GM21737 (cell line): Measurements from ENCODE around the gene TMOD2.
"Not testable (repeated sequence)": the region's sequence is repeated elsewhere in the genome, so short reads cannot be mapped to it uniquely, and the experiment has no call there.

Experiments
- ATAC-seq: cut with Tn5 transposase; IDR thresholded peaks from one replicate; pipeline ENCODE4 v1.9.1; 2021; ENCODE audit warnings: mild to moderate bottlenecking, moderate library complexity; ENCODE audit not compliant: unreplicated experiment

Gene TMOD2

GRCh38 chr15:51770902-51771301, 19.5 kb downstream of the TMOD2 start:
- ATAC-seq, result no peak

GRCh38 chr15:51771773-51772172, 20.4 kb downstream of the TMOD2 start:
- no peak for ATAC-seq

DNA sequence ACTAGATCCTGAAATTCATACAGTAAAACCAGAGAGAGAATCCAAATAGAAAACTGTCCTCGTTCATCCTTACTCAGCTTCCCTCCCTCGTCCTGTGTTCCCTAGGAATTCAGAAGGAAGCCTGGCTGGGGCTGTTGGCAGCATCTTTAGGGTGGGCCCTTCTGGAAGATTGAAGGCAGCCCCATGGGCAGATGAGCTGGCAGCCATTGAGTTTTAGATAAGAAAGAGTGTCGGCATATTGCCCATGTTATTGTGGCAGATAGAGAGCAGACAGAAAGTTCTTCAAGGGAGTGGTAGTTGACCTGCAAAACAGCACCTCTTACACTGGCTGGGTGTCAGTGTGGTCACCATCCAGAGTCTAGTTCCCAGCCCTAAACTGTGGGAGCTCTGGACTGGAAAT, 23.5 kb downstream of the TMOD2 start:
- ATAC-seq, result no peak

- ATAC-seq, result no peak
Observed at GRCh38 chr15:51775967-51776816, 24.8 kb downstream of the TMOD2 start.

- ATAC-seq, result peak; percentile 57
Observed at GRCh38 chr15:51776952-51777569, 25.7 kb downstream of the TMOD2 start.

- no peak for ATAC-seq
Observed at GRCh38 chr15:51780636-51781035, 29.2 kb downstream of the TMOD2 start.

- ATAC-seq, result no peak
Observed at GRCh38 chr15:51781506-51781905, 30.1 kb downstream of the TMOD2 start.

GRCh38 chr15:51782357-51782896, 31.0 kb downstream of the TMOD2 start:
- no peak for ATAC-seq

DNA sequence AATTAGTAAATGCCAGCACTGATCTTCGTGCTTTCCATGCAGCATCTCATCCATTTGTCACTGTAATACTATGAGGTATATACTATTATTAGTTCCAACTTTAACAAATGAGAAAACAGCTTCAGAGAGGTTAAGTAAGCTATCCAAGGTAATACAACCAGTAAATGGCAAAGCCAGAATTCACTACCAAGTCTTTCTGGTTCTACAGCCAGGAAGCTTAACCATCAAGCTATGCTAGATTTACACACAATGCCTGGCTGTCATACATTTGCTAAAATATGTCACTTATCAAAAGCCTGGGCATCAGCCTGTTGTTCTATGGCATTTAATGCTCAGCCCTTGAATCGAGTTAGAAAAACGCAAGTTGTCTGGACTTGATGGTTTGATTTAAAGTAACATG, 32.6 kb downstream of the TMOD2 start:
- no peak for ATAC-seq

- not testable (repeated sequence) for ATAC-seq
Observed at GRCh38 chr15:51787130-51787529, 35.7 kb downstream of the TMOD2 start.

DNA sequence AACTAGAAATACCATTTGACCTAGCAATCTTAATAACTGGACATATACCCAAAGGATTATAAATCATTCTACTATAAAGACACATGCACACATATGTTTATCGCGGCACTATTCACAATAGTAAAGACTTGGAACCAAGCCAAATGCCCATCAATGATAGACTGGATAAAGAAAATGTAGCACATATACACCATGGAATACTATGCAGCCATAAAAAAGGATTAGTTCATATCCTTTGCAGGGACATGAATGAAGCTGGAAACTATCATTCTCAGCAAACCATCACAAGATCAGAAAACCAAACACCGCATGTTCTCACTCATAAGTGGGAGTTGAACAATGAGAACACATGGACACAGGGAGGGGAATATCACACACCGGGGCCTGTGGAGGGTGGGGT, 41.1 kb downstream of the TMOD2 start:
- not testable (repeated sequence) for ATAC-seq

DNA sequence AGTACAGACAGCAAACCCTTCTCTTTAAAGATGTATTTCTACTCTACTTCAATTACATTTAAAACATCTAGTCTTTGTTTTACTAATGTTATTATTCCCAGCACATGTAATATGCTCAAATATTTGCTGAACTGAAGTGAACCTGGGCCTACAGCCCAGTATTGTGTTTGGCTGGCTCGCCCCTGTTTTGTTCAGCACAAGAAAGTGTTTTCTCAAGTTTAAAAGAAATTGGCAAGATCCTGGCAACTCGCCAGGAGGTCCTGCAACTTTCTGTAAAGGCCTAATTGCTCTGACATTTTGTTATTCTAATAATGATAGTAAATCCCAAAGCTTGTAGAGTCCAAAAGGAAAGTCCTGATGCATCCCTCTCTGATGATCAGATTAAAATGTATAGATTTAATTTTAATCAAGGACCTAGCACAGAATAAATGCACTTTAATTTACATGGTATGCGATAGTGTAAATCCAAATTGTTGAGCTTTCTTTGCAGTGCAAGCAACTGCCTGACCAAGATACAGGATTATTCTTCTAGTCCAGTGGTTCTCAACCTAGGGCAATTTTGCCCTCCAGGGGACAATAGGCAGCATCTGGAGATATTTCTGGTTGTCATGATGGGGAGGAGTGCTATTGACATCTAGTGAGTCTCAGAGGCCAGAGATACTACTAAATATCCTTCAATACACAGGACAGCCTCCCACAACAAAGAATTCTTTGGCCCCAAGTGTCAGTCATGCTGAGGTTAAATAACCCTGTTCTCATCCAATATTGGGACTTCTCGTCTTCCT, 42.3 kb downstream of the TMOD2 start:
- ATAC-seq, result no peak

GRCh38 chr15:51796847-51797401, 45.5 kb downstream of the TMOD2 start:
- ATAC-seq, result no peak

GRCh38 chr15:51798281-51798680, 46.9 kb downstream of the TMOD2 start:
- ATAC-seq, result no peak

DNA sequence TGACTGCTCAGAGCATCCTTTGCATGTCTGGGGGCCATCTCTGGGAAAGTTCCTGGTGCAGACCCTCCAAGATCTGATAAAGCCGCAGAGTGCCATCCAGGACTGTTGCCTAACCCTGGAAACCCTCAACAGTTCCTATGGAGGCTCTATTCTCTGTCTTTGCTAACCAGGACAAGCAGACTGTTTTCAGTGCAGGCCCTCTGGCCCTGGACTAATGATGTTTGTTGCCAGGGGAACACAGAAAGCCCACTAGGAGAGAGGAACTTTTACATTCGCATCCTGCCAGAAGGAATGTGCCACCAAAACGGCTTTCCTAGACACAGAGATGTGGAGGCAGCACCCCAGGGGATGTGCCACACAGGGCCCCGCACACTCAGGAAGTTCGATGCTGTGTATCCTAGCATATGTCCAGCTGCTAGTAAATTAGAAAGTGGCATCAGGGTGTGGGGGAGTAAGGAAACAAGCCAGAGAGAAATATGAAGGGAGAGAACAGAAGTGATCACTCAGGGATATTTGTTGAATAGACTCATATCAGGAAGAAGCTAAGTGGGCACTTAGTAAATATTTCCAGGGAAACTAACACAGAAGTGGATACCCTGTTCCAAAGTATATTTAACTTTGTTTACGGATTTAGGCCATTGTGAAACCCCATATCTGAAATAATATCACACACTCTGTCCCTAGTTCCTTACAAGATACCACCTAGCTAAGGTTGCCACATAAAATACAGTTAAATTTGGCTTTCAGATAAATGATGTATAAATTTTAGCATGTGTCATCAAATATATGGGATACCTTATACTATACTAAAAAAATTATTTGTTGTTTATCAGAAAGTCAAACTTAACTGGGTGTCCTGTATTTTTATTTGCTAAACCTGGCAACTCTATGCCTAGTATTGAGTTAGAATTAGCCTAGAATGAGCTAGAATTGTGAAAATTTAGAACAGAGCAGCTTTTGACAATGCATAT, 48.2 kb downstream of the TMOD2 start:
- ATAC-seq, result no peak

DNA sequence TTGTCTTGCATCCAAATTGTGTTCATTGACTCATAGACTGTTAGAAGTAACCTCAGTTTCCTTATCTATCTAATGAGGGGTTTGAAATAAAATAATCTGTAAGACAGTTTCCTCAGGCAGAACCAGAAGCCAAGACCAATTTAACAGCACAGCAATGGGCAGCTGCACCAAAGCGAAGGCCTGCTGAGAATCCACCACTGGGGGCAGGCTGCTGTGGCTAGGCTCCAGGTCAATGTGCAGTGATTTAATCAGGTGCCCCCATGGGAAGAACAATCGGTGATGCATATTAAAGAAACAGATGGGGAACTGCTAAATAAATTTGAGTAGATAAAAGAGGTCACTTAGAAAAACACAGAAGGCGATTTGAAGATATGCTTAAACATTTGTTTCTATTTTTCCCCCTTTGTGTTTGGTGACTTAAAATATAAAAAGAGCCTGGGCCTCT, 50.0 kb downstream of the TMOD2 start:
- ATAC-seq, result no peak

- no peak for ATAC-seq
Observed at GRCh38 chr15:51802593-51802992, 51.2 kb downstream of the TMOD2 start.

DNA sequence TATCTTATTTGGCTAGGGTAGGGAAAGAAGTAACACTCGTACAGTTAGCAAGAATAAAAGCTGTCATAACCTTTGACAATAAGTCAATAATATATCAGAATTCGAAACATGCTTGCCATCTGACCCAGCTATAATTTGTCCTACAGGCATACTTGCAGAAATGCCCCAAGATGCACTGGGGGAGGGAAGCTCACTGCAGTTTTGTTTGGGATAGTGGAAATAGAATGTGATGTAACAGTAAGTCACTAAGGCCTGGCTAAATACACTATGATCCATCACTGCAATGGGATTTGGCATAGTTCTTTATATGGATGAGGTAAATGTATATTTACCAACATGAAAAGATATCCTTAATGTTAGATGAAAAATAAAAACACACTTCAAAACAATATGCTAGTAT, 52.6 kb downstream of the TMOD2 start:
- ATAC-seq, result no peak

DNA sequence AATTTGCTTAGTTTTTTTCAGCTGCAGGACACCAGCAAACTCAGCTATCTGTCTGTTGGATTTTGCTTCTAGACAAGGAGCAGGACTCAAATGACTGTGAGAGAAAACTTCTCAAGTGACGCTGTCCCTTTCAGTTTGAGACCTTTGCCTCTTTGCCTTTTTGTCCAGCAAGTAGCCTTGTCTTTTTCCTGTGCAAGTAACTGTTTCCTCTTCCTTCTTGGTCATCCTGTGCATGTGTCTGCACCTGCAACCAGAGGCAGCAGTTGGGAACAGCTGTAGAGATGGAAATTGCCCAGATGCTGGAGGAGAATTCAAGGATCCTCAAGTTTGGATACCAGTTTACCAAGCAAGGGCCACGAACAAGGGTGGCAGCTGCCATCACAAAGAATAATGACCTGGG, 54.7 kb downstream of the TMOD2 start:
- ATAC-seq, result no peak

- no peak for ATAC-seq
Observed at GRCh38 chr15:51809457-51809856, 58.1 kb downstream of the TMOD2 start.
